HG02588 (cell line): Measurements from ENCODE around the gene ANKRD6.

Experiments used
- ATAC-seq: cut with Tn5 transposase; IDR thresholded peaks from one replicate; pipeline ENCODE4 v1.9.1; 2021; ENCODE audit warnings: mild to moderate bottlenecking, moderate library complexity; ENCODE audit not compliant: unreplicated experiment

Gene ANKRD6

GRCh38 chr6:89412071-89413005 is 20.6 kb upstream of the ANKRD6 start, which contains the start of gene RRAGD:
Gene RRAGD, minus strand, starts transcription at chr6:89412273. Its CDS starts 280 bp downstream, at chr6:89411993.
- ATAC-seq = peak; percentile 73

- ATAC-seq = no peak
Measured at GRCh38 chr6:89413006-89413400, 19.9 kb upstream of the ANKRD6 start.

- no peak for ATAC-seq
Measured at GRCh38 chr6:89414215-89414614, 18.7 kb upstream of the ANKRD6 start.

- no peak for ATAC-seq
Measured at GRCh38 chr6:89415185-89415584, 17.8 kb upstream of the ANKRD6 start.

- ATAC-seq = no peak
Measured at GRCh38 chr6:89416796-89417195, 16.2 kb upstream of the ANKRD6 start.

- no peak for ATAC-seq
Measured at GRCh38 chr6:89430201-89430962, 2.6 kb upstream of the ANKRD6 start.

GRCh38 chr6:89433252-89434149 is 549 bp downstream of the ANKRD6 start:
- no peak for ATAC-seq

GRCh38 chr6:89434150-89434499 is 1.2 kb downstream of the ANKRD6 start:
- no peak for ATAC-seq

GRCh38 chr6:89434954-89435353 is 2.0 kb downstream of the ANKRD6 start:
- no peak for ATAC-seq

GRCh38 chr6:89436226-89436625 is 3.3 kb downstream of the ANKRD6 start:
- no peak for ATAC-seq

- ATAC-seq = no peak
Measured at GRCh38 chr6:89438248-89438647, 5.3 kb downstream of the ANKRD6 start.

- ATAC-seq = no peak
Measured at GRCh38 chr6:89439014-89439413, 6.1 kb downstream of the ANKRD6 start.

GRCh38 chr6:89440200-89440599 is 7.2 kb downstream of the ANKRD6 start:
- ATAC-seq = no peak

GRCh38 chr6:89443658-89444057 is 10.7 kb downstream of the ANKRD6 start:
- ATAC-seq = no peak

GRCh38 chr6:89449193-89449592 is 16.2 kb downstream of the ANKRD6 start:
- ATAC-seq = no peak

- ATAC-seq = no peak
Measured at GRCh38 chr6:89452281-89452680, 19.3 kb downstream of the ANKRD6 start.

GRCh38 chr6:89454300-89454699 is 21.3 kb downstream of the ANKRD6 start:
- ATAC-seq = no peak

- ATAC-seq = no peak
Measured at GRCh38 chr6:89458704-89459103, 25.8 kb downstream of the ANKRD6 start.

GRCh38 chr6:89459501-89459900 is 26.5 kb downstream of the ANKRD6 start:
- ATAC-seq = no peak

- no peak for ATAC-seq
Measured at GRCh38 chr6:89460713-89461112, 27.8 kb downstream of the ANKRD6 start.

- ATAC-seq = no peak
Measured at GRCh38 chr6:89462503-89462902, 29.6 kb downstream of the ANKRD6 start.
